Stimulated activated CD4-positive, alpha-beta T cell treated with anti-CD3 and anti-CD28 coated beads, Interleukin-4, amount 100 ng/mL, for 48 hours (primary cell): ENCODE results near the gene CDKN1A.
"Not testable (repeated sequence)": the region's sequence is repeated elsewhere in the genome, so short reads cannot be mapped to it uniquely, and the experiment has no call there.

Experiments
- DNase-seq, 2 donors: peaks; one replicate each; pipeline ENCODE4 v3.0.0-alpha.2; 2020; ENCODE audit warnings: low read depth in 2 of 2

CDKN1A gene

GRCh38 chr6:36678488-36679042, at the start of gene CDKN1A:
TSS of gene CDKN1A (plus strand) at chr6:36678714. CDS start at chr6:36684102, 5,388 bp downstream.
- peak; percentile 65 to 74 for DNase-seq

GRCh38 chr6:36629784-36630183, 48.7 kb upstream of the CDKN1A start:
- DNase-seq: no peak

- DNase-seq: no peak
Measured at GRCh38 chr6:36631326-36632011, 47.0 kb upstream of the CDKN1A start.

GRCh38 chr6:36633370-36633769, 45.1 kb upstream of the CDKN1A start:
- no peak for DNase-seq

GRCh38 chr6:36633915-36634314, 44.6 kb upstream of the CDKN1A start:
- no peak for DNase-seq

GRCh38 chr6:36634317-36635108, 44.0 kb upstream of the CDKN1A start:
- no peak for DNase-seq

GRCh38 chr6:36636283-36636682, 42.2 kb upstream of the CDKN1A start:
- DNase-seq: no peak

GRCh38 chr6:36636687-36637418, 41.7 kb upstream of the CDKN1A start:
- no peak for DNase-seq

GRCh38 chr6:36638579-36638978, 39.9 kb upstream of the CDKN1A start:
- no peak for DNase-seq

GRCh38 chr6:36639171-36639808, 39.2 kb upstream of the CDKN1A start:
- no peak for DNase-seq

- no peak for DNase-seq
Measured at GRCh38 chr6:36641543-36641942, 37.0 kb upstream of the CDKN1A start.

- no peak for DNase-seq
Measured at GRCh38 chr6:36642913-36643817, 35.3 kb upstream of the CDKN1A start.

- no peak for DNase-seq
Measured at GRCh38 chr6:36643977-36644376, 34.5 kb upstream of the CDKN1A start.

- no peak for DNase-seq
Measured at GRCh38 chr6:36649086-36649485, 29.4 kb upstream of the CDKN1A start.

GRCh38 chr6:36649701-36650484, 28.6 kb upstream of the CDKN1A start:
- no peak for DNase-seq

GRCh38 chr6:36650848-36651478, 27.6 kb upstream of the CDKN1A start:
- DNase-seq: no peak

- DNase-seq: no peak
Measured at GRCh38 chr6:36651659-36652379, 26.7 kb upstream of the CDKN1A start.

- not testable (repeated sequence) for DNase-seq
Measured at GRCh38 chr6:36654469-36654868, 24.0 kb upstream of the CDKN1A start.
